ENCODE measurements around the gene DMC1.
"Not testable (repeated sequence)": the region's sequence is repeated elsewhere in the genome, so short reads cannot be mapped to it uniquely, and the experiment has no call there.

The DMC1 gene

GRCh38 chr22:38569972-38570778, at the start of gene DMC1:
Gene DMC1, minus strand, starts transcription at chr22:38570183. Its CDS starts 1,927 bp downstream, at chr22:38568256.
- in situ Hi-C loops (cut with MboI; ENCODE audit: low sequenced_read_pairs), result no loop called here

- in situ Hi-C loops (cut with MboI; ENCODE audit: low sequenced_read_pairs), result no loop called here
These were observed 48.7 kb upstream of the DMC1 start for GRCh38 chr22:38618682-38619081.

- in situ Hi-C loops (cut with MboI; ENCODE audit: low sequenced_read_pairs), result no loop called here
These were observed 48.3 kb upstream of the DMC1 start for GRCh38 chr22:38618258-38618657.

- in situ Hi-C loops (cut with MboI; ENCODE audit: low sequenced_read_pairs), result not testable (repeated sequence)
These were observed 45.1 kb upstream of the DMC1 start for GRCh38 chr22:38615064-38615405.

GRCh38 chr22:38614332-38615063, 44.5 kb upstream of the DMC1 start:
- in situ Hi-C loops (cut with MboI; ENCODE audit: low sequenced_read_pairs), result no loop called here

- in situ Hi-C loops (cut with MboI; ENCODE audit: low sequenced_read_pairs), result no loop called here
These were observed 43.6 kb upstream of the DMC1 start for GRCh38 chr22:38613588-38613987.

GRCh38 chr22:38612217-38613006, 42.4 kb upstream of the DMC1 start:
- in situ Hi-C loops (cut with MboI; ENCODE audit: low sequenced_read_pairs), result no loop called here

- in situ Hi-C loops (cut with MboI; ENCODE audit: low sequenced_read_pairs), result no loop called here
These were observed 41.6 kb upstream of the DMC1 start for GRCh38 chr22:38611559-38611958.

GRCh38 chr22:38610234-38610633, 40.3 kb upstream of the DMC1 start:
- in situ Hi-C loops (cut with MboI; ENCODE audit: low sequenced_read_pairs), result no loop called here

GRCh38 chr22:38608992-38609750, 39.2 kb upstream of the DMC1 start:
- in situ Hi-C loops (cut with MboI; ENCODE audit: low sequenced_read_pairs), result no loop called here

GRCh38 chr22:38607680-38608079, 37.7 kb upstream of the DMC1 start:
- in situ Hi-C loops (cut with MboI; ENCODE audit: low sequenced_read_pairs), result no loop called here

- in situ Hi-C loops (cut with MboI; ENCODE audit: low sequenced_read_pairs), result no loop called here
These were observed 32.2 kb upstream of the DMC1 start for GRCh38 chr22:38602166-38602565.

- in situ Hi-C loops (cut with MboI; ENCODE audit: low sequenced_read_pairs), result no loop called here
These were observed 31.3 kb upstream of the DMC1 start for GRCh38 chr22:38601221-38601764.

- in situ Hi-C loops (cut with MboI; ENCODE audit: low sequenced_read_pairs), result loop anchor here (25.0 kb wide), 1 partner anchor 537 kb away; the partner anchor contains the start of gene PICK1
These were observed 29.5 kb upstream of the DMC1 start for GRCh38 chr22:38599466-38599865.

GRCh38 chr22:38582923-38583322, 12.9 kb upstream of the DMC1 start:
- in situ Hi-C loops (cut with MboI; ENCODE audit: low sequenced_read_pairs), result loop anchor here (25.0 kb wide), 1 partner anchor 521 kb away; the partner anchor contains the start of gene PICK1

GRCh38 chr22:38578505-38578904, 8.5 kb upstream of the DMC1 start:
- in situ Hi-C loops (cut with MboI; ENCODE audit: low sequenced_read_pairs), result loop anchor here (25.0 kb wide), 1 partner anchor 516 kb away; the partner anchor contains the start of gene PICK1

GRCh38 chr22:38572065-38572464, 2.1 kb upstream of the DMC1 start:
- in situ Hi-C loops (cut with MboI; ENCODE audit: low sequenced_read_pairs), result no loop called here

GRCh38 chr22:38570779-38571364, 889 bp upstream of the DMC1 start:
- in situ Hi-C loops (cut with MboI; ENCODE audit: low sequenced_read_pairs), result no loop called here

- in situ Hi-C loops (cut with MboI; ENCODE audit: low sequenced_read_pairs), result no loop called here
These were observed 607 bp downstream of the DMC1 start for GRCh38 chr22:38569181-38569971.

Measured in HL-60/S4 (cell line).